ENCODE measurements around the gene GP9. TPM values are rescaled to one million over a fixed set of nuclear protein-coding genes. Genes with fewer than 3 reads are reported as not detected.

Gene GP9
- total RNA-seq, 4 donors from 2014 or later: not detected

- WGBS, 2 donors: 85 to 90% methylated on average over 10 of the region's 10 CpGs
- TF ChIP-seq POLR2A (IDR thresholded peaks at IDR 0.05): no peak
- TF ChIP-seq, protein P1, sequence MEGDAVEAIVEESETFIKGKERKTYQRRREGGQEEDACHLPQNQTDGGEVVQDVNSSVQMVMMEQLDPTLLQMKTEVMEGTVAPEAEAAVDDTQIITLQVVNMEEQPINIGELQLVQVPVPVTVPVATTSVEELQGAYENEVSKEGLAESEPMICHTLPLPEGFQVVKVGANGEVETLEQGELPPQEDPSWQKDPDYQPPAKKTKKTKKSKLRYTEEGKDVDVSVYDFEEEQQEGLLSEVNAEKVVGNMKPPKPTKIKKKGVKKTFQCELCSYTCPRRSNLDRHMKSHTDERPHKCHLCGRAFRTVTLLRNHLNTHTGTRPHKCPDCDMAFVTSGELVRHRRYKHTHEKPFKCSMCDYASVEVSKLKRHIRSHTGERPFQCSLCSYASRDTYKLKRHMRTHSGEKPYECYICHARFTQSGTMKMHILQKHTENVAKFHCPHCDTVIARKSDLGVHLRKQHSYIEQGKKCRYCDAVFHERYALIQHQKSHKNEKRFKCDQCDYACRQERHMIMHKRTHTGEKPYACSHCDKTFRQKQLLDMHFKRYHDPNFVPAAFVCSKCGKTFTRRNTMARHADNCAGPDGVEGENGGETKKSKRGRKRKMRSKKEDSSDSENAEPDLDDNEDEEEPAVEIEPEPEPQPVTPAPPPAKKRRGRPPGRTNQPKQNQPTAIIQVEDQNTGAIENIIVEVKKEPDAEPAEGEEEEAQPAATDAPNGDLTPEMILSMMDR (IDR thresholded peaks at IDR 0.05): no peak
- intact Hi-C loops (cut with DNase I; ENCODE audit: low total_unique reads): no loop called here
- no peak for DNase-seq (ENCODE audit: low spot score in 2 of 2)
- H3K4me3 ChIP-seq (ENCODE audit: low read depth, poor library complexity, severe bottlenecking): no peak overlapping the region
Observed at GRCh38 chr3:129031476-129032215, 28.9 kb upstream of the GP9 start.

DNA sequence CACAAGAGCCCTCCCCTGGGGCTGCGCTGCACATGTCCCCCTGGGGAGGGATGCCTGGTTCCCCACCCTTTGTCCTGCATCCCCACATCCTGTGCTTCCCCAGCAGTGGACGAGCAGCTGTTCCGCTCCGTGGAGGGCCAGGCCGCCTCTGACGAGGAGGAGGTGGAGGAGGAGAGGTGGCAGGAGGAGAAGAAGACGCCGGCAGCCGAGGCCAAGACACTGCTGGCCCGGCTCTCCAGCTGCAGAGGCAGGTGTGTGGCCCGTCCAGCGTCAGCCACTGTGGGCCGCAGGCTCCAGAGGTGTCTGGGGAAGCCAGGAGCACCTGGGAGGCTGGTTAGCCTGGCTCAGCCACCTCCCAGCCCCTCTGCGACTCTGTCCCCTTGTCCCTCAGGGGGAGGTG lies 27.9 kb upstream of the GP9 start:
- TF ChIP-seq, protein P1 (IDR thresholded peaks at IDR 0.05): no peak
- TF ChIP-seq POLR2A (IDR thresholded peaks at IDR 0.05): no peak
- no peak overlapping the region for H3K4me3 ChIP-seq (ENCODE audit: low read depth, poor library complexity, severe bottlenecking)
- intact Hi-C loops (cut with DNase I; ENCODE audit: low total_unique reads): no loop called here
- DNase-seq (ENCODE audit: low spot score in 2 of 2): no peak
- WGBS, 2 donors: 90 to 91% methylated on average over 14 of the region's 14 CpGs

DNA sequence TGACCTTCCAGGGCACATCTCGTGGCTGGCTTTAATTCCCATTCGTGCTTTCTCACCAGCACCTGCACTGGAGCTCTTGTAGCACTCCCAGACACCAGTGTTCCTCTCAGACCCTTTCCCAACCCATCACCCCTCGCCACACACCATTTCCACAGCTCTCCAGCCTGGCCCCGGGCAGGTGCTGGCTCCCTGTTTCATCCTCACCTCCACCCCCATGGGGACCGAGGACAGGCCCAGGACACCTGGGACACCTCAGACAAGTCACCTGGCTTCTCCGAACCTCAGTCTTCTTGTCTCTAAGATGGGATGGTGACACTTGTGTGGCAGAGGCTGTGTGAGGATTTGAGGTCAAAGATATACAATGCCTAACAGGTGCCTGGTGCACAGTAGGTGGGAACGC lies 27.4 kb upstream of the GP9 start:
- no peak for TF ChIP-seq POLR2A (IDR thresholded peaks at IDR 0.05)
- TF ChIP-seq, protein P1 (IDR thresholded peaks at IDR 0.05): no peak
- WGBS, 2 donors: 89 to 91% methylated on average over 7 of the region's 7 CpGs
- no peak for DNase-seq (ENCODE audit: low spot score in 2 of 2)
- intact Hi-C loops (cut with DNase I; ENCODE audit: low total_unique reads): no loop called here
- no peak overlapping the region for H3K4me3 ChIP-seq (ENCODE audit: low read depth, poor library complexity, severe bottlenecking)

DNA sequence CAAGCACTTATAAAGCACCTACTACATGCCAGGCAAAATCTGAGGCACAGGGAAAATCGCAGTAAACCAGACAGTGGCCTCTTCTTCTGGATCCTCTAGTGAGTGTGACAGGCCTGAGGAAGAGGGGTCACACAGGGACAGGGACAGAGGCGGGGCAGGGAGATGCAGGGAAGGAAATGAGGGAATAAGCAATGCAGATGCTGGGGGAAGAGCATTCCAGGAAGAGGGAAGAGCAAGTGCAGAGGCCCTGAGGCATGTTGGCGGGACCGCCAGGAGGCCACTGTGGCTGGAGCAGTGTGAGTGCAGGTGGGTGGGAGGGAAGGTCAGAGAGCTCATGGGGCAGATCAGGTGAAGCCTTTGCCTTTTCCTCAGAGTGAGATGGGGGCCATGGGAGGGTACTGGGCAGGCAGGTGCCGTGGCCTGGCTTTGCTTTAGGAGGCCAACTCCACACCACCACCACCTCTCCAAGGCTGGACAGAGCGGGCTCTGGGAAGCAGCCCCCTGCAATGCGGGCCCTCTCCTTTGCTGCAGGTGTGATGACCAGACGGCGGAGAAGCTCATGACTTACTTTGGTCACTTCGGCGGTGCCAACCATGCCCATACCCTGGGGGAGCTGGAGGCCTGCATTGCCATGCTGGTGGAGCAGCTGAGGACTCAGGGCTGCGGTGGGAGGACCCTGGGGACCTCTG lies 26.8 kb upstream of the GP9 start:
- TF ChIP-seq, protein P1 (IDR thresholded peaks at IDR 0.05): no peak
- TF ChIP-seq POLR2A (IDR thresholded peaks at IDR 0.05): no peak
- 86 to 93% methylated on average over 12 of the region's 12 CpGs for WGBS, 2 donors
- no peak for DNase-seq (ENCODE audit: low spot score in 2 of 2)
- no peak overlapping the region for H3K4me3 ChIP-seq (ENCODE audit: low read depth, poor library complexity, severe bottlenecking)
- intact Hi-C loops (cut with DNase I; ENCODE audit: low total_unique reads): no loop called here

- no peak for DNase-seq (ENCODE audit: low spot score in 2 of 2)
- H3K4me3 ChIP-seq (ENCODE audit: low read depth, poor library complexity, severe bottlenecking): no peak overlapping the region
- TF ChIP-seq, protein P1 (IDR thresholded peaks at IDR 0.05): no peak
- TF ChIP-seq POLR2A (IDR thresholded peaks at IDR 0.05): no peak
- 86 to 94% methylated on average over 6 of the region's 6 CpGs for WGBS, 2 donors
- intact Hi-C loops (cut with DNase I; ENCODE audit: low total_unique reads): no loop called here
Observed at GRCh38 chr3:129034642-129035041, 25.9 kb upstream of the GP9 start.
